ENCODE data around the gene SV2C.

Gene SV2C

GRCh38 chr5:76388791-76389512, 305.8 kb downstream of the SV2C start:
- no peak for DNase-seq

DNA sequence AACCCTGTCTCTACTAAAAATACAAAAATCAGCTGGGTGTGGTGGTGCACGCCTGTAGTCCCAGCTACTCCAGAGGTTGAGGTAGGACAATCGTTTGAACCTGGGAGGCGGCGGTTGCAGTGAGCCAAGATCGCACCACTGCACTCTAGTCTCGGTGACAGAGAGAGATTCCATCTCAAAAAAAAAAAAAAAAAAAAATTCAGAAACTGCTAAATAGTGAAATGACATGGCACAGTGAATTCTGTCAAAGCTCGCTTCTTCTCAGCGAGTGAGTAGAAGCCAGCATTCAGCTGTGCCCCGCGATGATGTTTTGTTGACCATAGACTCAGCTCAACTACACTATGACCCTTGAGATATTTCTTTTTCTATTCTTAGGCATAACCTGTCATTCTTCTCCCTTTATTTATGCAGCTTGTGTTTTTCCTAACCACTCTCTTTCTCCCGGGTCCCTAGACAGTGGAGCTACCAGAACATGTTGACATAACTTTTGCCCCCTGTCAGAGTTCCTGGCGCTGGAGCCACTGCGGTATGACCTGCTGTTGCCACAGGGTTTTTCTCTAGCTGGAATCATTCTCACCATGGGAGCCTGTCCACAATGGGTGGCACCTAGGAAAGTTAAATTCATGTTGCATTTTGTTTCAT, 306.5 kb downstream of the SV2C start:
- no peak for DNase-seq

DNA sequence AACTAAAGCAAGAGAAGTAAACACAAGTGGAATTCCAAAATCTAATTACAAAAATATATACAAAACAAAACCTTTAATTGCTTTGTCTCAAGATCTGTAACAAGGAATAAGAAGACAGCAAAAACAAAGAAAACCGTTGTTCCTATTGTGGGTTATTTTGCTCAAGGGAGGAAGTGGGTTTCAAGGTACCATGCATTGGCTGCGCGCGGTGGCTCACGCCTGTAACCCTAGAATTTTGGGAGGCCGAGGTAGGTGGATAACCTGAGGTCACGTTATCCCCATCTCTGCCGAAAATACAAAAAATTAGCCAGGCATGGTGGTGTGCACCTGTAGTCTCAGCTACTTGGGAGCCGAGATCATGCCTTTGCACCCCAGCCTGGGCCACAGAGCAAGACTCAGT, 307.8 kb downstream of the SV2C start:
- DNase-seq, result no peak

DNA sequence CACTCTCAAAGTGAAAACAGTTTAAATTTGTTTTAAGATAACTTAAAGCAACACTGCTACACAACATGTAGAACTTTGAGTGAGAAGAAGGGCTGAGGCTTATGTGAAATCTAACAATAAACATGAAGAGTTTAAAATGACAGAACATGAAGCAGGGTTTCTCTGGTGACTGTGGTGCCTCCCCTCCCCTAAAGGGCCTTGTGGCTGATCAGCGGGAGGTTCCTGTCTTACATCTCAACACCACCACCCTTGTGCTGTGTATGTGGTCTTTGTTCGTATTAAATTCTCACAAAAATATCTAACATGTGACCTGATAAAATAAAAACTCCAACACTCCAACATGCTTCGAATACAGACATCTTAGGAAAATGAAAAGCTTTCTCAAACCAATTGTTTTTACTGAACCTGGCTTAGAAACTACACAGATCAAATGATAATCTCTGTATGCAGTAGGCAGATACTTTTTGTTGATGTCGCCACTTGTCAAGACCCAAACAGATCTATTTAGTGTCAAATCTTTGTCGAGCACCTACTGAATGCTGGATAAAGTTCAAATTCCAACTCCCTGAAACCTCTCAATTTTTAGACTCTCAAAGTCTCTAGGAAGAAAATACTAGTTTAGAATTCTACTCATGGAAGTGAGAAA, 310.0 kb downstream of the SV2C start:
- DNase-seq, result no peak

DNA sequence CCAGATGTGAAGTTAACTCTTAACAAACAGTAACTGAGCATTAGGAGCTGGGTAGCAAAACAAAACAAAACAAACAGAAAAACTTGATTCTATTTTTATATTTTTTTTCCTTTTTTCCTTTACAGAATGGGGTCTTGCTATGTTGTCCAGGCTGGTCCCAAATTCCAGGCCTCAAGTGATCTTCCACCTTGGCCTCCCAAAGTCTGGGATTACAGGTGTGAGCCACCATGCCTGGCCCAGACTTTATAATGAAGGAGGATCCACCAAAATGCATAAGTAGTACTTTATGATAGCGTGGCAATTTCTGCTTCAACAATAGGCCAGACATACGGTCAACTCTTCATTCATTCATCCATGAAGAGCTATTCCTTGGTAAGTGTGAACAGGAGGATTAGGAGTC, 314.0 kb downstream of the SV2C start:
- no peak for DNase-seq

GRCh38 chr5:76399268-76399667, 316.1 kb downstream of the SV2C start:
- DNase-seq, result no peak

- DNase-seq, result no peak
Measured at GRCh38 chr5:76400466-76400865, 317.3 kb downstream of the SV2C start.

- no peak for DNase-seq
Measured at GRCh38 chr5:76401801-76402250, 318.6 kb downstream of the SV2C start.

GRCh38 chr5:76402251-76402885, 319.2 kb downstream of the SV2C start:
- DNase-seq, result no peak

DNA sequence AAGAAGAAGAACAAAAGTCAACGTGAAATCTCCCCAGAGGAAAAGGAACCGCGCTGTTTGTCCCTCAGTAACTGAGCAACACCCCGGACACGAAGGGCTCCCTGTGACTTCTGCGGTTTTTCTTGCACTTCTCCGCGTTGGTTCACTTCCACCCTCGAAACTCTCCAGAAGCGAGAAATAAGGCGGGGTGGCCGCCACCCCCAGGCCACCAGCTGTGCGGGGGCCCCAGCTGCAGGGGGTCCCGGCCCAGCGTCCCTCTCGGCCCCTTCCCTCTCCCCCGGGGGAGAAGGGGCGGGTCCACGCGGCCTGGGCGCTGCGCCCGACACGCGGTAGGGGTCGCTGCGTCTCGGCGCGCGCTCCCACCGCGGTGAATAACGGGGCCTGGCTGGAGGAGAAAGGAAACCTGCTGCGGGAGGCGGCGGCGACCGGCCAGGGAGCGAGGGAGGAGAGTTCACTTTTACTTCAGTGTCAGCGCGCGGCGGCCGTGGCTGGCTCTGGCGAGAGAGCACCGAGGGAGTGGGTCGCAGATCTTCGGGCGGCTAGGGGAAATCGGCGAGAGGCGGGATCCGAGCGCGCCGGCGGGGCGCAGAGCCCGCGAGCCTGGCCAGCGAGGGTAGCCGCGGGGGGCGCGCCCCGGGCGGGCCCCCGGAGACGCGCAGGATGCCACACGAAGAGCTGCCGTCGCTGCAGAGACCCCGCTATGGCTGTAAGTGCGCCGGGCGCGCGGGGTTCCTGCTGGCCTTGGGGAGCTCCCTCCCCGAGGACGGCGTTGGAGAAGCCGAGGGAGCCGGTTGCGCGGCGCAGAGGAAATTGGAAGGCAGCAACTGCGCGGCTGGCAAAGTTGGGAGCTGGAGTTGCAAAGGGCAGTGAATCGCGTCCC, 319.9 kb downstream of the SV2C start, which contains the start of gene IQGAP2:
TSS of gene IQGAP2 (plus strand) at position 400 of the 880 bp plus-strand sequence. CDS start at position 661, 261 bp downstream.
- peak; percentile 36 for DNase-seq
